HG03378 (cell line): Measurements from ENCODE around the gene IMMP1L.

Source experiments
- ATAC-seq: cut with Tn5 transposase; IDR thresholded peaks from one replicate; pipeline ENCODE4 v1.9.1; 2021; ENCODE audit warnings: mild to moderate bottlenecking, moderate library complexity; ENCODE audit not compliant: unreplicated experiment

Gene IMMP1L

GRCh38 chr11:31477528-31478222, 31.7 kb downstream of the IMMP1L start:
- no peak for ATAC-seq

GRCh38 chr11:31474083-31474482, 35.3 kb downstream of the IMMP1L start:
- no peak for ATAC-seq

- ATAC-seq, result no peak
Measured at GRCh38 chr11:31464436-31464835, 45.0 kb downstream of the IMMP1L start.

DNA sequence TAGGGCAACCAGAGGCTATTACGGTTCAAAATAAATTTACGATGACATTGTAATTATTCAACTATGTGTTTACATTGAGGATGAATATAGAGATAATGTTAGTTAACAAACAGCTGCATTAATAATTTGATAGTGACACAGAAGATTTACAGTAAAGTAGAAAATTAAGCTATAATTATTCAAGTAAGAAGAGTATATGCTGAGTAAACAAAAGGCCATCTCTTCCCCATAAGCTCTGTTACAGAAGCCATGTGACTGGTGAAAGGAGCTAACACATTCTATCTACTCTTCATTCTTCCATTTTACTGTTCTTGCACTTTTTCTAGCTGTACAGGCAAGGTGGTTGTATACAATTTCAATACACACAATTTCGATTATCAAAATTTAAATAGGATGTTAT, 54.2 kb downstream of the IMMP1L start:
- no peak for ATAC-seq

DNA sequence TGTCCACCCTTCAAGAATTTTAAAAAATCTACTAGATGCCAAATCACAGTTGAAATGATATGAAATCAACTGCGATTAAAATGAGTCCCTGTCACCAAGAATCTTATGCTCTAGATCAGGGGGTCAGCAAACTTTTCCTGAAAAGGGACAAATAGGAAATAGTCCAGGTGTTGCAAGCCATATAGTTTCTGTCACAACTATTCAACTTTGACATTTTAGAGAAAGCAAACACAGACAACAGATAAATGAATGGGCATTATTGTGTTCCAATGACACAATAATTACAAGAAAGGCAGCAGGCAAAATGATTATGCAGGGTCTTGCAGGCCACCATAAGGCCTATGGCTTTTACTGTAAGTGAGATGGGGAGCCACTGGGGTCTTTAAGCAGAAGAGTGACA, 58.6 kb downstream of the IMMP1L start:
- ATAC-seq, result no peak

DNA sequence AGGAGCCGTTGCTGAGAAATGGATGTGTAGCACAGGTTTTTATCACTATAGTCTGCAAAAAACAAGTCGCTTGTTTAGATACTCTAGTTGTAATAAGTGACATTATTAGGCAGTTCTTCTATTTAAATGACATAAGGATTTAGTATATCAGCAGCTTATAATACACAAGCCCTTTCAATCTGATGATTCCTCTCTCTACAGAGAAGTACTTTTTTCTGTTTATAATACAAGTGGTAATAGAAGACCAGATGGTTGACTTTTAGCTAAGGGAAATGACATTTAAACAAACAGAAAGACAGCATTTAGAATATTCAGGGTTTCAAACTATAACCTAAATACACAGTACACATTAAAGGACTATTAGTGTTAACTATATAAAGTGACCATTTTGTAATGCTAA, 60.4 kb downstream of the IMMP1L start:
- no peak for ATAC-seq

GRCh38 chr11:31445621-31446020, 63.8 kb downstream of the IMMP1L start:
- no peak for ATAC-seq

DNA sequence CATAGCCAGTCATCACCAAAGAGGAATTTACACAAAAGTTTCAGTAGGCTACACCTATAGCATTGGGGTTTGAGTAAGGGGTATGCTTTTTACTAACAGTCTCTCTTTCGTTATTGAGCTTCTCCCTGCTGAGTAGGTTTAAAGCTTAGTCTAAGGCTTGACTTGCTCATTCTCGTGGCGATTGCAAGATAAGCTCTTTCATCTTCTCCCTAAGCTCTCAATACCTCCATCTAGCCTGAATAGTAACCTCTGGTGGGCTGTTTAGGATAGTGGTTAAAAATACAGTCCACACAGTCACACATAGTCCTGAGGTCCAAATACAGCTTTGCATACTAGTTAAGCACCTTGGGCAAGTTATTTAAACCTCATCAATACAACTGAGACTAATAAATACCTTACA, 65.6 kb downstream of the IMMP1L start:
- ATAC-seq, result no peak

DNA sequence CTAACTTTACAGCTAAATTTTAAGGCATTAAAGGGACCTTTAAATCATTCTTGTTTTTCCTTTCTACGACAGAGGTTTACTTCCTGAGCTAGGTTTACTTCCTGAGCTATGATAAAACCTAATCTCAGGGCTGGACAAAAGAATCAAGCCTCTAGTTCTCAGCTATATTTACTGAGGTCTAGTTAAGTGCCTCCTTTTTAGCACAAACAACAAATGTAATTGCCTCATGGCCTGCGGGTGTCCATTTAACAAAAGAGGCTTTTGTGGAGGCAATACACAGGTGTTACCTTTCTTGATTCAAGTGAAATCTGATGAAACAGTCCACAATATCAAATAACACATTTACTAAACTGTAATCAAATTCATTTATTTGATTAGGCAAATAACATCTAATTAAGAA, 67.3 kb downstream of the IMMP1L start:
- no peak for ATAC-seq

GRCh38 chr11:31441296-31441695, 68.1 kb downstream of the IMMP1L start:
- ATAC-seq, result no peak

- no peak for ATAC-seq
Measured at GRCh38 chr11:31437742-31438435, 71.5 kb downstream of the IMMP1L start.

DNA sequence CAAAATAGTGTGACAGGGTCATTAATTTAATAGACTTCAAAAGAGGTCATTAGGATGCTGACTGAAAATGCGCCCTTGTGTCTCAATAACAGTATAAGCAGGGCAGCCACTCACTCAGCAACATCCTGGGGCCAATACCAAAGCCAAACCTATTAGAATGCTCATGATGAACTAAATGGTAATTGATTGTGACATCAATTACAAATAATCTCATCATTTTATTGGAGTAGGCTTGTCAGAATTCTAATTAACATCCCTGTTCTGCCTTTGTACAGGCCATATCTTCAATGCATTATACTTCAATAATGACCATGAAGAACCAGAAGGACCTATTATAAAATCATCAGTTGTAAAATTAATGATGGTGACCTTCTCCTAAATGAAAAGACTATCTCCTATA, 75.6 kb downstream of the IMMP1L start:
- no peak for ATAC-seq

DNA sequence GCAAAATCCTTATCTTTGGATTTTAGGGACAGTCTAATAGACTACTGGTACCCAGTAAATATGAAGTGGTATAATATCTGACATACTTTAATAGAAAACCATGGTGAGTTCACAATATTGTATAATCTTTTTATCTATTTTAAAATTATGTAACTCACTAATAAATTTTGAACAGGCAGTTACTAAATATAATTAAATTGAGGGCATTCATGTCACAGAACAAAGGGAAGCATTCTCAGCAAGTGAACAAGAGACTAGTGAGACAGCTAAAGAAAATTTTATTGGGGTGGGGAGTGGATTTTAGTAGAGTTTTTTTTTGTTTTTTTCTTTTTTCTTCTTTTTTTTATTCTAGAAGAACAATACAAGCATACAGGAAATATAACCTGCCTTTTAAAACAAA, 84.8 kb downstream of the IMMP1L start:
- ATAC-seq, result no peak

DNA sequence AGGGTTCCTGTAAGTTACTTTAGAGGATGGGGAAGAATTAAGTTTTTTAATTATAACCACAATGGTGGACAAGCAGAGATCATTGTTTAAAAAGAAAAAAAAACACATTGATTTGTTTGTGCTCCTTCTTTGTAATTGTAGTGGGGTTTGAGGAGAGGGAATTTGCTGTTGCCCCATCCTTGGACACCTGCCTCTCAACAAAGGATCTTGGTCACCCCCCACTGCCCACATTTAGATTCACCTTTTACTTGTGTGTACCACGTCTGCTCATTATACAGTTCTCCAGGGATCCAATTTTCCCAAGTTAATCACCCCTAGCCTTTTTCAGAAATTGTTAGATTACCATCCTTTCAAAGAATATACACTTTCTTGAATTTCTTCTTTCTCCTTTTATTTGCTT, 86.7 kb downstream of the IMMP1L start:
- no peak for ATAC-seq

GRCh38 chr11:31421820-31422219, 87.6 kb downstream of the IMMP1L start:
- ATAC-seq, result no peak

DNA sequence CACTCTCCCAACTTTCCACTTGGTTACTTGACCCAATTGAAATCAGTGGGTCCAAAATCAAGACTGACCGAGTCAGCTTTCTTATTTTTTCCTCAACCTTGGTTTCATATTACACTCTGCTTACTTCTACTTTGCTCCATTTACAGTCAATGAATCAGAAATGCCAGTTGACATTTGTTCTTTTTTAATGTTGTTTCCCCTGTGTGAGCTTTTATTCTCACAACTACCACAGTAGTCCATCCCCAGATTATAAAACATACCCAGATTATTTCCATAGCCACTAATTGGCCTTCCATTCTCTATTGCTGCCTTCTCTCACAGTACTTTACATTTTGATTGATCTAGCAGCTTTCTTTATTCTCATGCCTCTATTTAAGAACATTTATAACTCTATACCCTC, 89.8 kb downstream of the IMMP1L start:
- no peak for ATAC-seq

GRCh38 chr11:31419138-31419537, 90.3 kb downstream of the IMMP1L start:
- ATAC-seq, result no peak

GRCh38 chr11:31417816-31418215, 91.6 kb downstream of the IMMP1L start:
- ATAC-seq, result no peak

DNA sequence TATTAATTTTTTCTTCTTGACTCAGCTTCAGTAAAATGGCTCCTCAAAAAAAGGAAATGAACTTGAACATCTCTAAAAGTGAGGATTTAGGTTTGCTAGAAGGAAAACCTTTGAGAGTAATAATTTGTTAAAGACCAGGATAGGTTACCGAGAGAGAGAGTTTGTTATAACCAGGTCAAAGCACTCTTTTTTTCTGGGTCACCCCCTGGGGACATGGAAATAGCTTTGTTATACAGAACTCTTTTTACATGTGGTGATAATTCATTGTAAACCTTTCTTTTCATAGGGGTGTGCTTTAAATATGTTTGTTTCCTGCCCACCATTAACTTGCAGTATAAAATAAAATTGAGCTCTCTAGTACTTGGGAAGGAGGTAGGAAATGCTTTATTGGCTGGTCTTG, 92.1 kb downstream of the IMMP1L start:
- no peak for ATAC-seq

GRCh38 chr11:31415435-31415834, 94.0 kb downstream of the IMMP1L start:
- ATAC-seq, result no peak

GRCh38 chr11:31414338-31414737, 95.1 kb downstream of the IMMP1L start:
- ATAC-seq, result no peak

GRCh38 chr11:31412946-31413345, 96.5 kb downstream of the IMMP1L start:
- no peak for ATAC-seq

GRCh38 chr11:31408201-31408600, 101.2 kb downstream of the IMMP1L start:
- no peak for ATAC-seq
